ENCODE data around the gene ANK2.
"Not testable (repeated sequence)": the region's sequence is repeated elsewhere in the genome, so short reads cannot be mapped to it uniquely, and the experiment has no call there.

The ANK2 gene

DNA sequence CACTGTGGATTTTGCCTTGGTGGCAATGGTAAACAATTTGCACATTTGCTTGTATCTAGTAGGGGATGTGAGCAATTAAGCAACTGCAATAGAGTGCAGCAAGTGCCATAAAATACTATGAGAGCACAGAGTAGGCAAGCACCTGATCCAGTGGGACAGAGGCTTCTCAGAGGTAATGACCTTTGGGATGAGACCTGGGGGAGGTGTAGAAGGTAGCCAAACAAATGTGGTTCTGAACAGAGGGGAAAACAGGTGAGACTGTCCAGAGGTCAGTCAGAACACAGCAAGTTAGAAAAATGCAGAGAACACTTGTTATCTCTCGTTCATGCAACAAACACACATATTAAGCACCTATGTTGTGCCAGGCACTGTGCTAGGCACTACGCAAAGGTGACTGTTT is 21.4 kb upstream of the ANK2 start:
- Mint-ChIP-seq H3K36me3 (no peaks in the 10 kb centered on the region), H3K4me1 (no peaks in the 10 kb centered on the region), H3K9me3 (no peaks in the 10 kb centered on the region), H3K27ac (no peak overlapping the region), H3K4me3 (no peak overlapping the region), H3K27me3 (no peaks in the 10 kb centered on the region)

DNA sequence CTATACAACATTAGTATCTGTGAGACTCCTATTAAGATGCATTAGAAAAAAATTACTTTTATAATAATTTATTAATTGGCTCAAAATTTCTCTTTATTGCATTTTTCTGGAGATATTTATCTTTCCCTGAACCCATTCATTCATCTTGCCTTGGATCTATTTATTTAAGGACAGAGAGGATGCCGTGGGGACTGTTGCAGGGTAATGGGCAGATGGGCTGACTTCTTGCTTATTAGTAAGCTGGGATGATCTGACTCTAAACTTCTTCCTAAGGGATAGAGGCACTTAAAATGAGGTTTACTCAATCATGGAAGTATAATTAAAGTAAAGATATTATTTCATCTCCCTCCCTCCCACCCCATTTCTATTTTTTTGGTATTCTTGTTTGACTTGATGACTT is 18.2 kb upstream of the ANK2 start:
- Mint-ChIP-seq H3K4me3 (no peak overlapping the region), H3K36me3 (no peaks in the 10 kb centered on the region), H3K9me3 (no peaks in the 10 kb centered on the region), H3K27ac (no peak overlapping the region), H3K27me3 (peaks cover 3% of the 10 kb centered on the region), H3K4me1 (no peaks in the 10 kb centered on the region)

DNA sequence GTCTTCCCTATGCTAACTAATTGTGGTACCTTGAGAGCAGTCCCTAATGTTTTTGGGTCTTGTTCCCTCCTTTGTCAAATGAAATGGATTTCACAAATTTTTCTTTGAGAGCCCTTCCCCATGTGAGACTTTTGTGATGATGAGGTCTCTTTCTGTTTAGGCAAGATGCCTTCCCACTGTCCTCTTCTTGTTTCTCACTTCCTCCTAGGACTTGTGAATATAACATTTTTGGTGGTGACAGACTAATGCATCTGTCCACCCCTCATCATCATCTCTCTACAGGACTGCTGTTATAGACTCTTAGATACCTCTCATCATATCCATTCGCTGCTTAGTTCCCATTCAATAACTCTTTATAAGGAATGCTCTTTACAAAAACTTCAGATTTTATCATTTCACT is 8.7 kb upstream of the ANK2 start:
- Mint-ChIP-seq H3K36me3 (no peaks in the 10 kb centered on the region), H3K27me3 (peaks cover 2% of the 10 kb centered on the region), H3K4me3 (no peak overlapping the region), H3K9me3 (peaks cover 7% of the 10 kb centered on the region), H3K4me1 (no peaks in the 10 kb centered on the region), H3K27ac (no peak overlapping the region)

DNA sequence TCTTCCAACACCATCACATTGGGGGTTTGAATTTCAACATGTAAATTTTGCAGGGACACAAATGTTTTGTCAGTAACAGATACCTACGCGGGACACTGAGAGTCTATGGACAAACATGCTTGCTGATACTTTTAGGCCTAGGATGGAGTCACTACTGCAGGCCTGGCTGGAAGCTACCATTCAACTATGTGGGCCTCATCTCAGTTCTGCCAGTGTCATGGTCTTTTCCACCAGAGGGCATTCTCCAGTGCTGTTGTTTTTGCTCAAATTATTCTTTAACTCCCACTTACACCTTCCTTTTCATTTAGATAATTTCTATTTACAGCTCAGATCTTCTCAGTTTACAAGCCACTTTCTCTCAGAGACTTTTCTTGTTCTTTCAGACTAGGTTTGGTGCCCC is 7.0 kb upstream of the ANK2 start:
- H3K4me3 Mint-ChIP-seq, result no peak overlapping the region
- peaks cover 1% of the 10 kb centered on the region for H3K27me3 Mint-ChIP-seq

DNA sequence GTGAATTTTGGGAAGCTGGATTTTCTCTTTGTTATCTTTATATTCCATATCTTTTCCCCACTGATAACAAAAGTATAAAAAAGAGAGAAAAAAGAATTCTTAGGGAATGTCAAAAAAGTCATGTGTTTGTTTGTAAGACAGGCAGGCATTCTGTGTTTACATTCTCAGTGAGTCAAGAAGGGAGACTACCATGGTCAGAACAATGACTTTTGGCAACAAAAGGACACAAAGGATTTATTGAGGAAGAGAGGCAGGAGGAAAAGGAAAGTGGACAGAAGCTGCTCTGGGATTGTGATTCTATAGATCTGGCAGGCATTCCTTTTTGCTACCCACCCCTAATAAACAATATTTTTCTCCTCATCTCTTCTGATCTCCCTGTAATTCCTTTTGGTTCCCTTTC is 5.9 kb upstream of the ANK2 start:
- peaks cover 1% of the 10 kb centered on the region for H3K27me3 Mint-ChIP-seq
- no peak overlapping the region for H3K4me3 Mint-ChIP-seq
- H3K4me1 Mint-ChIP-seq, result no peaks in the 10 kb centered on the region
- H3K36me3 Mint-ChIP-seq, result no peaks in the 10 kb centered on the region
- H3K27ac Mint-ChIP-seq, result no peak overlapping the region
- peaks cover 7% of the 10 kb centered on the region for H3K9me3 Mint-ChIP-seq

More for the DNA sequence above, 7.0 kb upstream of the ANK2 start:
- H3K4me1 Mint-ChIP-seq, result no peaks in the 10 kb centered on the region
- H3K9me3 Mint-ChIP-seq, result peaks cover 7% of the 10 kb centered on the region
- H3K36me3 Mint-ChIP-seq, result no peaks in the 10 kb centered on the region
- no peak overlapping the region for H3K27ac Mint-ChIP-seq

DNA sequence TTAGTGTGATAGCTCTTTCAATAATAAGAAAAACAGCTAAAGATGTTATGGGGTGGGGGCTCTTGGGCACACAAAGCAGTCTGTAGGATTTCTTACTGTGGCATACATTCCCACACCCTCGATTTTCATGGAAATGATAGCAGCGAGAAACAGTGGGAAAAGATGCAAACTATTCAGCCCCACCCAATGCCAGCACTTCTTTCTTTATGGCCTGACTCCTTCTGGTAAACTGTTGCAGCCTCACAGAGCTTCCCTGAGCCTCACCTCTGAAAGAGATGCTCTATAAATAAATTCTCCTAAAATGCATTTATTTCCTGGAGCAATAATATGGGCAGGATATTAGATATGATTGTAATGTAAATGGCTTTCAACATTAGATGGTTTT is 910 bp downstream of the ANK2 start:
- no peaks in the 10 kb centered on the region for H3K36me3 Mint-ChIP-seq
- no peaks in the 10 kb centered on the region for H3K9me3 Mint-ChIP-seq
- H3K4me3 Mint-ChIP-seq, result no peak overlapping the region
- H3K27ac Mint-ChIP-seq, result no peak overlapping the region
- H3K27me3 Mint-ChIP-seq, result no peaks in the 10 kb centered on the region
- no peaks in the 10 kb centered on the region for H3K4me1 Mint-ChIP-seq

DNA sequence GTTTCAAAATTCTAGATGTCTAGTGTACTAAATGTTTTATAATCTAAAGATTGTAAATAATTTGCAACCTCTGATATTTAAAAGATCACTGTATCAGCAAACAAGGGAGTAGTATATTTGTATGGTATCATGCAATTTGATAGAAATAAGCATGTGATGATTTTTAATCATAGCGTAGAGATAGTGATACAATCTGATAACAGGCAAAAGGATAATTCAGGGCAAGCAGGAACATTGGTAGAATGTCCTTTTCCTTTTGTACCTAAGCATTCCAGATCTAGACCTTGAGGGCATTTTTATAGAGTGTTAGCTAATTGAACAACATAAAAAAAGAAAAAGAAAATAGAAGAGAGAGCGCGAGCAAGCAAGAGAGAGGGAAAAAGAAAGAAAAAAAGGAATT is 1.4 kb downstream of the ANK2 start:
- no peaks in the 10 kb centered on the region for H3K36me3 Mint-ChIP-seq
- no peaks in the 10 kb centered on the region for H3K27me3 Mint-ChIP-seq
- no peak overlapping the region for H3K4me3 Mint-ChIP-seq
- no peaks in the 10 kb centered on the region for H3K4me1 Mint-ChIP-seq
- no peaks in the 10 kb centered on the region for H3K9me3 Mint-ChIP-seq
- H3K27ac Mint-ChIP-seq, result no peak overlapping the region

DNA sequence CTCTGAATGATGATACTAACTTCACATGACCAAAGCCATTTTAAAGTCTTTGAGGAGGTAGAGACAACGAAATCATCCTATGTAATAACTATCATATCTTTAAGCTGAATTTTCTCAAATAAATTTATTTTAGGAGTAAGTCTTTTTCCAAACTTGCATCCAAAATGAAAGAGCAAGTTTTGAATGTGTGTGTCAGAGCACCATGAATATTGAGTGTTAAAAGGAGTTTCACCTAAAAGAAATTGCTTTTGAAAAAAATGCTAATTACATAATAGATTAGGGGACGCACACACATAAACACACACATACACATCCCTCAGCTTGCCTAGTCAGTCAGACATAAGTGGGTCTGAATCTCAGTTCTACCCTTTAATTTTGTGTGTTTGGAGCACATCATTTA is 1.9 kb downstream of the ANK2 start:
- no peak overlapping the region for H3K27ac Mint-ChIP-seq
- no peaks in the 10 kb centered on the region for H3K9me3 Mint-ChIP-seq
- H3K36me3 Mint-ChIP-seq, result no peaks in the 10 kb centered on the region
- no peaks in the 10 kb centered on the region for H3K27me3 Mint-ChIP-seq
- no peaks in the 10 kb centered on the region for H3K4me1 Mint-ChIP-seq
- no peak overlapping the region for H3K4me3 Mint-ChIP-seq

DNA sequence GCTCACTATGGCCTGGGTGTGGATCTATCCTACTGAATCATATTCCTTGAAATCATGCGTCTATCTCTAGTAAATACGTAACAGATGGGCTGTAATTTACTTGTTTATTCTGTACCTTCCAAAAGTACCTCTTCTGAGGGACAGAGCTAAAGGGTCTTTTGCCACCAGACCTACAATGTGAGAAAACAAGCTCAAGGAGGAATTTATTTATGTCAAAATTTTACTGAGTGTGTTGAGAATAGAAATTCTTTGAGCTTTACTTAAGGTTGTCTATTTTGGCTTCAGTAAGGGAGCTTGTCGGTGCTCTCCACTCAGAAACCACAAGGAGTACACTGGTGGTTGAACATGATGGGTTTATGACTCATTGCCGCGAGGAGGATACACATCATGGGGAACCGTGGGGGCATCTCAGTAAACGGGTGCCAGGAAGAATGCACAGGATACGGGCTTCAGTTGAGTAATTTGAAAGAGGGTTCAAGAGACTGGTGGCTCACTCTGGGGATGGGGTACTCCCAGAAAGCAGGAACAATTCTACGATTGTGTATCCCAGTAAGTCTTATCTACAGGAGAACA is 3.0 kb downstream of the ANK2 start:
- no peak overlapping the region for H3K27ac Mint-ChIP-seq
- H3K4me1 Mint-ChIP-seq, result no peaks in the 10 kb centered on the region
- no peaks in the 10 kb centered on the region for H3K9me3 Mint-ChIP-seq
- no peaks in the 10 kb centered on the region for H3K36me3 Mint-ChIP-seq
- no peak overlapping the region for H3K4me3 Mint-ChIP-seq
- no peaks in the 10 kb centered on the region for H3K27me3 Mint-ChIP-seq

DNA sequence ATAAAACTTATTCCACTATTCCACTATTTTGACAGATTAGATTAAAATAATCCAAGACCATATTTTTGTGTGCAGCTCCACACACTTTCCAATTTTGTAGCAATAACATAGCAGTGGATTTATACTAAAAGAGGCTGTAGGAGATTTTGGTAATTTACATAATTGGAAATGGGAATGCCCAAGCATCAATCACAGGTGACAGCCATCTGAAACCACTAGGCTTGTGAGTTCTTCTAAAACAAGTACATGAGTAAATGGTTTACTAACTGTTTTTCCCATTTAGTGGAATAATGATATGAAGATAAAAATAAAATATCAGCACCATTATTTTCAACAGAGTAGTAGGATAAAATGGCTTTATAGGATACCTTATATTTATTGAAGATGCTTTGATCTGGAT is 4.4 kb downstream of the ANK2 start:
- H3K4me1 Mint-ChIP-seq, result no peaks in the 10 kb centered on the region
- no peaks in the 10 kb centered on the region for H3K36me3 Mint-ChIP-seq
- no peak overlapping the region for H3K4me3 Mint-ChIP-seq
- H3K27me3 Mint-ChIP-seq, result no peaks in the 10 kb centered on the region
- no peaks in the 10 kb centered on the region for H3K9me3 Mint-ChIP-seq
- H3K27ac Mint-ChIP-seq, result no peak overlapping the region

DNA sequence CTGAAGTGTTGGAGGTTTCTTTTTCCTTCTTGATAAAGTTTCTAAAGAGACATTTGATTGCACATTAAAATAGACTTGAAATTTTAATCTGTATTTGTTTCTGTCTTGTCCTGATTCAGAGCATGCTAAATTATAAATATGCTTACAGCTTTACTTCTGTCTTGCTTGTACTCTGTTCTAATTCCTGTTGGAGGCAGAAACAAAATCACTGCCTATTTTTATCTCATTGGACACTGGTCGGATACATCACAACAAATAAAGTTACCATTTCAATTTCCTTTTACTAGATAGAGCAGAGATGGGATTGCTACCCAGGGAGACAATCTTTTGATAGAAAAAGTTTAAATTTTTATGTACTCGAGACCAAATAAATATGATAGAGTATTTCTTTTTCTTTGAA is 6.9 kb downstream of the ANK2 start:
- Mint-ChIP-seq H3K27me3 (peaks cover 1% of the 10 kb centered on the region), H3K4me1 (no peaks in the 10 kb centered on the region), H3K9me3 (no peaks in the 10 kb centered on the region), H3K36me3 (no peaks in the 10 kb centered on the region), H3K27ac (no peak overlapping the region), H3K4me3 (no peak overlapping the region)

DNA sequence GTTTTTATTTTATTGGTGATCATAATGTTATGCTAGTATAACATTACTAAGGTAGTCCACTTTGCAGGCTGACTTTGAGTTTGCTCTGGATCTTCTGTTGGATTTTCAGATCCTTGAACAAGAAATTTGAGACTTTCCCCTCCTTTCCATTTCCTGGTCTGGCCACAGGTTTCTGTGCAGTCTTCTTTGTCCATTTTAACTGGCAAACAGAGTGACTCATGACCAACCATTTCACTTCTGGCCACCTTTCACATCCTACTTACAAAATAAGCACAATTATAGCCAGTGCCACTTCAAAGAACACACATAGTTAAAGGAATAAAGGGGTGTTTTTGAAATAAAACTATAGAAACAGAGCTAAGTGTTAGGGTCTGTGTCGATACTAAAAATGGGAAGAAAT is 8.4 kb downstream of the ANK2 start:
- Mint-ChIP-seq H3K4me3 (no peak overlapping the region), H3K36me3 (no peaks in the 10 kb centered on the region), H3K9me3 (no peaks in the 10 kb centered on the region), H3K27me3 (peaks cover 1% of the 10 kb centered on the region), H3K4me1 (no peaks in the 10 kb centered on the region), H3K27ac (no peak overlapping the region)

DNA sequence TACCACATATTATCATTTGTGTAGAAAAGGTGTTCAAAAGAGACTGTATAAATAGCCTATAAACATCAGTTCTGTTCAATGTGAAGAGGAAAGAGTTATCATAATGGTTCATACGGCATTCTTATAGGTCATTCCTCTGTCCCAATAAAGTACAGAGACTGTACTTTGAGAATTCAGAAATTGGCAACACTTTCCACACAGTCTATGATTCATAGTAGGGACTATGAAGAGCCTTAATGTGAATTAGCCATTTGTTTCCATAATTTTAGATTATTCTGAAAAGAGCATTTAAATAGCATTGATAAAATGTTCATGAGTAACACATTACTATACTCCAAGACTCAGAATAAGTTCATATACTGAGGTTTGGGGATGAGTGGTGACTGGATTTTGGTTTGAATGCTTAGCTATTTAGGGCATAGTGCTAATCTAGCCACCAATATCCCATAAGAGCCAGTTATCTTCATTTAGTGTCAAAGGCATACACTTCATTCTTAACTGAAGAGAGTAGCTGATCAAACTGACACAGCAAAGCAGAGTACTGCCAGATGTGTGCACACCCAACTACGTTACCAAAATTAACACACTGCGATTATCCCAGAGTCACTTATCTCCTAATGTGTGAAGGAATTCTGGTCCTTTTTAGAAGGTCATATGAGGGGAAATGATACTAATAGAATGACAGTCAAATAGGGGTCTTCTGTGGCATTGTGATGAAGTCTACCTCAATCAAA is 10.2 kb downstream of the ANK2 start:
- Mint-ChIP-seq H3K4me1 (no peaks in the 10 kb centered on the region), H3K36me3 (no peaks in the 10 kb centered on the region), H3K4me3 (no peak overlapping the region), H3K27ac (no peak overlapping the region), H3K27me3 (peaks cover 1% of the 10 kb centered on the region), H3K9me3 (no peaks in the 10 kb centered on the region)

DNA sequence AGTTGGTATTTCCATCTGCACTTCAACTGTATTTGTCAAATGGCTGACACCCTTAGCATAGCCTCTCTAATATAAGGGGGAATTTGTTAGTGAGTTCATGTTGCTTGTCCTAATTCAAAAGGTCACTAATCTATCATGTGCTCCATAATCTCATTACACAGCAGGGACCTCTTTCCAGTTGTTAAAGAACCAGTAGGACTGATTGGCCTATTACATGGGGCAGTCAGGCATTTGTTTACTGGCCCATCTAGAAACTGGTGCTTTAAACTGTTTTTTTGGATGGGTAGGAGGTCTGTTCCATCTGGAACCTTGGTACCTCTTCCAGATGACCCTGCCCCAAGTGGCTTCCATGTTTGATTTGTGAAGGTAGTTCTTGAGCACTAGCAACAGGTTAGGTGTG is 11.4 kb downstream of the ANK2 start:
- Mint-ChIP-seq H3K27me3 (peaks cover 1% of the 10 kb centered on the region), H3K4me1 (no peaks in the 10 kb centered on the region), H3K4me3 (no peak overlapping the region), H3K27ac (no peak overlapping the region), H3K9me3 (no peaks in the 10 kb centered on the region), H3K36me3 (no peaks in the 10 kb centered on the region)

DNA sequence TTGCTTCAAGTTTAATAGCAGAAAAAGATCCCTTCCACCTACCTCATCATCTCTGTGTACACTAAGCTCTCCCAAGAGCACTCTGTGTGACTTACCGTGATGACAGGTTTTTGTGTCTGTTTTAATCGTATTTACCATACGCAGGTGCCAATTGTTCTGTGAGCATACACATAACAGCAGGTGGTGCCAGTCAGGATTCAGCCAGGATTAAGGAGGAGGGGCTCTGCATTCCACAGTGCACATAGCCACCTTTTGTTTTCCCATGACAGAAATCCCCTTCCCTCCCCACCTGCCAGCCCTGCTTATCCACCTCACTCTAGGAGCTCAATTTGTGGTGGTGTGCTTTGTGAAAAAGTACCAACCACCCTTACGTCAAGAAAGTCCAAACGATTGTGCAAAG is 14.8 kb downstream of the ANK2 start:
- no peaks in the 10 kb centered on the region for H3K4me1 Mint-ChIP-seq

DNA sequence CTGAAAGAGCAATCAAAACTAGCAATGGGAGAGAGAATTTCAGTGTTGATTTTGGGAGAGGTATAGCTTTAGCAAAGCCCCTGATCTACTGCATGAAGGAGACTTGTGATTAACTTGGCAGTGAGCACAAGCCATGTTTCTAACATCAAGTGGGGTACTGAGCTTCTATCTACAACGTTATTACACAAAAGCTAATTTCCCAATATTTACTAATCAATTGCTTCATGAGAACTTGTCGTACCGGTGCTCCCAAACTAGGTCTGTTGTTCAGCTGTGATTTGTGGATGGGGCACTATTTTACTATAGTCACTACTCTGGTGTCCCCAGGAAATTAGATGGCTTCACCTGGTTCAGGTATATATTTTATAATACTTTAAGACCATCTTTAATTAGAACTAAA is 16.2 kb downstream of the ANK2 start:
- Mint-ChIP-seq H3K36me3 (no peaks in the 10 kb centered on the region), H3K27me3 (no peaks in the 10 kb centered on the region), H3K4me3 (no peak overlapping the region), H3K27ac (no peak overlapping the region), H3K9me3 (no peaks in the 10 kb centered on the region), H3K4me1 (no peaks in the 10 kb centered on the region)

More for the DNA sequence above, 14.8 kb downstream of the ANK2 start:
- no peaks in the 10 kb centered on the region for H3K36me3 Mint-ChIP-seq
- H3K4me3 Mint-ChIP-seq, result no peak overlapping the region
- H3K9me3 Mint-ChIP-seq, result no peaks in the 10 kb centered on the region
- H3K27me3 Mint-ChIP-seq, result peaks cover 1% of the 10 kb centered on the region
- no peak overlapping the region for H3K27ac Mint-ChIP-seq

DNA sequence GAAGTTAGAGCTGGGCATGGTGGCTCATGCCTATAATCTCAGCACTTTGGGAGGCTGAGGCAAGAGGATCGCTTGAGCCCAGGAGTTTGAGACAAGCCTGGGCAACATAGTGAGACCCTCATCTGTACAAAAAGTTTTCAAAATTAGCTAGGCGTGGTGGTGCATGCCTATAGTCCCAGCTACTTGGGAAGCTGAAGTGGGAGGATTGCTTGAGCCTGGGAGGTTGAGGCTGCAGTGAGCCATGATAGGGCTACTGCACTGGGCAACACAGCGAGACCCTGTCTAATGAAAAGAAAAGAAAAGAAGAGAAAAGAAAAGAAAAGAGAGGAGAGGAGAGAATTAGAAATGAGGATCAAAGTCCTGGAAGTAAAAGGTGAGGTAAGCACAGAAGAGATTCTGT is 19.3 kb downstream of the ANK2 start:
- H3K36me3 Mint-ChIP-seq, H3K27me3 Mint-ChIP-seq, H3K27ac Mint-ChIP-seq, H3K4me1 Mint-ChIP-seq, H3K9me3 Mint-ChIP-seq, H3K4me3 Mint-ChIP-seq: not testable (repeated sequence)

Measured in activated naive CD4-positive, alpha-beta T cell treated with anti-CD3 and anti-CD28 coated beads, Interleukin-2, amount 50 U/mL, for 24 hours (primary cell).